NK-92 (cell line): Measurements from ENCODE around the gene TIA1.
"Not testable (repeated sequence)": the region's sequence is repeated elsewhere in the genome, so short reads cannot be mapped to it uniquely, and the experiment has no call there.

Experiments
- DNase-seq: peaks from one replicate; lab custom pipeline; 2025; ENCODE audit not compliant: unreplicated experiment; lab: John Stamatoyannopoulos, UW

TIA1 gene

GRCh38 chr2:70248181-70248847 lies at the start of gene TIA1:
Gene TIA1 (minus strand): TSS chr2:70248628. CDS start chr2:70248430, 198 bp downstream.
- DNase-seq: peak; percentile 85

- not testable (repeated sequence) for DNase-seq
Observed at GRCh38 chr2:70297828-70298227, 49.4 kb upstream of the TIA1 start.

- no peak for DNase-seq
Observed at GRCh38 chr2:70283500-70284191, 35.2 kb upstream of the TIA1 start.

- no peak for DNase-seq
Observed at GRCh38 chr2:70282439-70282838, 34.0 kb upstream of the TIA1 start.

GRCh38 chr2:70280242-70280798 lies 31.9 kb upstream of the TIA1 start:
- no peak for DNase-seq

GRCh38 chr2:70270323-70270722 lies 21.9 kb upstream of the TIA1 start:
- DNase-seq: no peak

- not testable (repeated sequence) for DNase-seq
Observed at GRCh38 chr2:70269422-70270302, 21.2 kb upstream of the TIA1 start.

GRCh38 chr2:70266925-70267324 lies 18.5 kb upstream of the TIA1 start:
- DNase-seq: not testable (repeated sequence)

GRCh38 chr2:70261501-70261900 lies 13.1 kb upstream of the TIA1 start:
- no peak for DNase-seq

- DNase-seq: no peak
Observed at GRCh38 chr2:70258532-70258875, 10.1 kb upstream of the TIA1 start.

- DNase-seq: no peak
Observed at GRCh38 chr2:70255637-70256314, 7.3 kb upstream of the TIA1 start.

- no peak for DNase-seq
Observed at GRCh38 chr2:70250434-70250833, 2.0 kb upstream of the TIA1 start.

- no peak for DNase-seq
Observed at GRCh38 chr2:70247364-70248180, 856 bp downstream of the TIA1 start.

GRCh38 chr2:70243806-70244584 lies 4.4 kb downstream of the TIA1 start:
- no peak for DNase-seq

GRCh38 chr2:70242552-70242951 lies 5.9 kb downstream of the TIA1 start:
- no peak for DNase-seq

GRCh38 chr2:70241340-70241739 lies 7.1 kb downstream of the TIA1 start:
- no peak for DNase-seq

GRCh38 chr2:70240599-70240998 lies 7.8 kb downstream of the TIA1 start:
- DNase-seq: no peak

- DNase-seq: no peak
Observed at GRCh38 chr2:70233926-70234325, 14.5 kb downstream of the TIA1 start.

- no peak for DNase-seq
Observed at GRCh38 chr2:70226781-70227180, 21.6 kb downstream of the TIA1 start.
